Islet precursor cell (in vitro differentiated cells): ENCODE measurements around the gene TRAF3IP3.

ENCODE experiments used
- DNase-seq: peaks from one replicate; pipeline ENCODE4 v3.0.0-alpha.2; 2018

The TRAF3IP3 gene

GRCh38 chr1:209829716-209830115, 73.9 kb downstream of the TRAF3IP3 start:
- no peak for DNase-seq

- no peak for DNase-seq
Measured at GRCh38 chr1:209830722-209831121, 74.9 kb downstream of the TRAF3IP3 start.

GRCh38 chr1:209831615-209832014, 75.8 kb downstream of the TRAF3IP3 start:
- DNase-seq = no peak
